ENCODE data around the gene TMEM229A. TPM values are rescaled to one million over a fixed set of nuclear protein-coding genes. Genes with fewer than 3 reads are reported as not detected.

The TMEM229A gene
- total and polyA plus RNA-seq, 7 donors: 0.03 to 0.71 TPM; not detected in 5

GRCh38 chr7:124058515-124058914 lies 25.6 kb upstream of the TMEM229A start:
- no peaks in the 10 kb centered on the region for H3K9me3 ChIP-seq
- H3K27ac ChIP-seq: no peak overlapping the region
- no peak overlapping the region for H3K4me3 ChIP-seq
- no peak for DNase-seq
- H3K36me3 ChIP-seq: no peaks in the 10 kb centered on the region
- H3K4me1 ChIP-seq: no peaks in the 10 kb centered on the region
- 88 to 93% methylated on average over 2 of the region's 2 CpGs for WGBS, 2 donors
- intact Hi-C loops (cut with DNase I): no loop called here
- TF ChIP-seq CTCF (IDR thresholded peaks at IDR 0.05): no peak
- TF ChIP-seq POLR2A (IDR thresholded peaks at IDR 0.05): no peak
- TF ChIP-seq POLR2AphosphoS5 (IDR thresholded peaks at IDR 0.05): no peak
- TF ChIP-seq EP300 (IDR thresholded peaks at IDR 0.05): no peak
- no peaks in the 10 kb centered on the region for H3K27me3 ChIP-seq

DNA sequence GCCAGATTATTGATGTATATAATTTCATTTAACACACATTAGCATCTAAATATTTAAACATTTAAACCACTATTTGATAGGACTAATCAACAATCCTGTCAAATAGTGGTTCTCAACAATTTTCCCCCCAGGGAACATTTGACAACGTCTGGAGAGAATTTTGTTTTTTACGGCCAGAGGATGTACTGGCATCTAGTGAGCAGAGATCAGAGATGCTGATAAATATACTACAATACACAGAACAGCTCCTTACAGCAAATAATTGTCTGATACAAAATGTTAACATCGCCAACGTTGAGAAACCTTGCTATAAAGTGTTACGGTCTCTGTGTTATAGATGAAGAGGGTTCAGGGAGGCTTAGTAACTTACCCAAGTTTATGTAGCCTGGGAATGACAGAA lies 25.0 kb upstream of the TMEM229A start:
- Histone ChIP-seq H3K4me1 (no peaks in the 10 kb centered on the region), H3K27me3 (no peaks in the 10 kb centered on the region), H3K9me3 (no peaks in the 10 kb centered on the region), H3K27ac (no peak overlapping the region), H3K4me3 (no peak overlapping the region), H3K36me3 (no peaks in the 10 kb centered on the region)
- DNase-seq: no peak
- intact Hi-C loops (cut with DNase I): no loop called here
- TF ChIP-seq POLR2A (IDR thresholded peaks at IDR 0.05): no peak
- no peak for TF ChIP-seq EP300 (IDR thresholded peaks at IDR 0.05)
- TF ChIP-seq CTCF (IDR thresholded peaks at IDR 0.05): no peak
- TF ChIP-seq POLR2AphosphoS5 (IDR thresholded peaks at IDR 0.05): no peak
- 64 to 69% methylated on average over 5 of the region's 5 CpGs for WGBS, 2 donors

DNA sequence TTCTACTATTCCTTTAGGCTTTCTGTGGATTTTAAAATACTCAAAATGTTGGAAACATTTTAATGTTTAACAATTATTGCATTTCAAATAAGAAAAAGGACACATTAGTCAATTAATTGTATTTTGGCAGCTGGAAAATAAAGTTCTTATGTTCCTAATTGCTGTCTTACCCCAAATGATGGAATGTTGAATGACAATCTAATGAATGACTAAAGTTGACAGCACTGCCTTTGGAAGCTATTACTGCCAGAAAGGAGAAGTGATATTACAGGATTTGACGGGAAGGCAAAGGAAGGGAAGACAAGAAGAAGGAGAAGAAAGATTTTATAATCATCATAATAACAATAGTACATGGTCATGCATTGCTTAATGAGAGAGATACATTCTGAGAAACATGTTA lies 23.4 kb upstream of the TMEM229A start:
- H3K9me3 ChIP-seq: no peaks in the 10 kb centered on the region
- H3K4me3 ChIP-seq: no peak overlapping the region
- H3K27ac ChIP-seq: no peak overlapping the region
- no peaks in the 10 kb centered on the region for H3K27me3 ChIP-seq
- H3K4me1 ChIP-seq: no peaks in the 10 kb centered on the region
- intact Hi-C loops (cut with DNase I): no loop called here
- no peaks in the 10 kb centered on the region for H3K36me3 ChIP-seq
- 59 to 83% methylated on average over 1 of the region's 1 CpG for WGBS, 2 donors
- TF ChIP-seq CTCF (IDR thresholded peaks at IDR 0.05) (no peak), POLR2AphosphoS5 (IDR thresholded peaks at IDR 0.05) (no peak), EP300 (IDR thresholded peaks at IDR 0.05) (no peak), POLR2A (IDR thresholded peaks at IDR 0.05) (no peak)
- DNase-seq: no peak

DNA sequence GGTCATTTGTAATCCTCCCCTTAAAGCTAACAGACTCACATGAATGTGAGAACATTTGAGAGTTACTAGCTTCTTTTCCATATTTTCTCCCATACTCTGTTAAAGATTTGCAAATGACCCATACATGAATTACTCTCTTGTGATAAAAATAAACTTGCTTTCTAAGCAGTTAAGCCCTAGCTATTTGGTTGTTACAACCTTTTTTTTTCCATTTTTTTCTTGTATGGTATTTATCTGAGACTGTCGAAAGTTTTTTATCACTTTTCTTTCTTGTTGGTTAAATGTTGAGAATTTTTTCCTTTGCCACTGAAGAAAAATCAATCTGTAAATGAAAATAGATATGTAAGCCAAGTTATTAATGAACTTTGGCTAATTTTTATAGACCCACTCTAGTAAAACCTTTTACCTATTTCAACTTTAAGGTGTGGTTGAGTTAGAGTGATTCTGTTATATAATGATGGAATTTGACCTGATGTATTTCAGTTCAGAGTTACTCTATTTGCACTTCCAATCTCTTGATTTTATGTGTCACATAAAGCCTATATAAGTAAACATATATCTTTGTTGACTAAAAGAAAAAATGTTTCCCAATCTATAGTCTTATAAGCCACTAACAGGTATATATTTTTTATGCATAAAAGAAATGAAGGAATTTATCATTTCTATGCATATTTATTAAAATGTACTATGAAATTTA lies 19.0 kb upstream of the TMEM229A start:
- intact Hi-C loops (cut with DNase I): no loop called here
- Histone ChIP-seq H3K36me3 (no peaks in the 10 kb centered on the region), H3K4me1 (no peaks in the 10 kb centered on the region), H3K9me3 (no peaks in the 10 kb centered on the region), H3K4me3 (no peak overlapping the region), H3K27ac (no peak overlapping the region), H3K27me3 (no peaks in the 10 kb centered on the region)
- WGBS, 2 donors: 17 to 60% methylated on average over 1 of the region's 1 CpG
- TF ChIP-seq POLR2AphosphoS5 (IDR thresholded peaks at IDR 0.05) (no peak), EP300 (IDR thresholded peaks at IDR 0.05) (no peak), CTCF (IDR thresholded peaks at IDR 0.05) (no peak), POLR2A (IDR thresholded peaks at IDR 0.05) (no peak)
- no peak for DNase-seq

DNA sequence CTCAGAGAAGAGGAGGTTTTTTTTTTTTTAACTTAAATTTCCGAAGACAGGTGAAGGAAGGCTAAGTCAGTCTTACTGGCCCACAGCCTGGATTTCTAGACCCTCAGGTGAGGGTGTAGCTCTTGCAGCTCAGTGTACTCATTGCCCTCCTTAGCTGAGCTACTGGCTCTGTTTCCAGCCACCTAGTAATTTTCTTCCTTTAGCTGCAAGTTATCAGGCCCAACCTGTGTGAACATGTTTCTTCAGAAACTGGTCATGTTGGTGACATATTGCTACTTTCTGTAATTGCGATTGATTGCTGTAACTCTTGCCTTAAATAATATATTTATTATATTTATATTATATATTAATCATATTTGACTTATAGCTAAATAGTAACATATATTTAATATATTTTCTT lies 10.0 kb upstream of the TMEM229A start:
- intact Hi-C loops (cut with DNase I): no loop called here
- H3K4me3 ChIP-seq: no peak overlapping the region
- H3K9me3 ChIP-seq: no peaks in the 10 kb centered on the region
- 92 to 96% methylated on average over 2 of the region's 2 CpGs for WGBS, 2 donors
- no peak for DNase-seq
- H3K27ac ChIP-seq: no peak overlapping the region
- no peaks in the 10 kb centered on the region for H3K36me3 ChIP-seq
- no peaks in the 10 kb centered on the region for H3K27me3 ChIP-seq
- TF ChIP-seq POLR2A (IDR thresholded peaks at IDR 0.05) (no peak), POLR2AphosphoS5 (IDR thresholded peaks at IDR 0.05) (no peak), EP300 (IDR thresholded peaks at IDR 0.05) (no peak), CTCF (IDR thresholded peaks at IDR 0.05) (no peak)
- H3K4me1 ChIP-seq: no peaks in the 10 kb centered on the region
